Fibroblast of lung (primary cell): ENCODE measurements around the gene ACSF2.

ENCODE experiments used
- EZH2 ChIP-seq: IDR thresholded peaks from 2 replicates; pipeline ENCODE4 v1.5.1; 2012; ENCODE audit warnings: low read length, control low read depth, mild to moderate bottlenecking; ENCODE audit errors: missing control alignments
- TF ChIP-seq, protein P1 (sequence below), 2 donors: IDR thresholded peaks in 1 of 2; conservative IDR thresholded peaks in 1 of 2; 1 replicate in 1 of 2; 2 replicates in 1 of 2; pipeline ENCODE4 v1.5.1; 2011 to 2012; ENCODE audit warnings: low read length in 2 of 2, control low read depth in 1 of 2, inconsistent platforms in 1 of 2, low read depth in 1 of 2, mild to moderate bottlenecking in 1 of 2

DNA sequence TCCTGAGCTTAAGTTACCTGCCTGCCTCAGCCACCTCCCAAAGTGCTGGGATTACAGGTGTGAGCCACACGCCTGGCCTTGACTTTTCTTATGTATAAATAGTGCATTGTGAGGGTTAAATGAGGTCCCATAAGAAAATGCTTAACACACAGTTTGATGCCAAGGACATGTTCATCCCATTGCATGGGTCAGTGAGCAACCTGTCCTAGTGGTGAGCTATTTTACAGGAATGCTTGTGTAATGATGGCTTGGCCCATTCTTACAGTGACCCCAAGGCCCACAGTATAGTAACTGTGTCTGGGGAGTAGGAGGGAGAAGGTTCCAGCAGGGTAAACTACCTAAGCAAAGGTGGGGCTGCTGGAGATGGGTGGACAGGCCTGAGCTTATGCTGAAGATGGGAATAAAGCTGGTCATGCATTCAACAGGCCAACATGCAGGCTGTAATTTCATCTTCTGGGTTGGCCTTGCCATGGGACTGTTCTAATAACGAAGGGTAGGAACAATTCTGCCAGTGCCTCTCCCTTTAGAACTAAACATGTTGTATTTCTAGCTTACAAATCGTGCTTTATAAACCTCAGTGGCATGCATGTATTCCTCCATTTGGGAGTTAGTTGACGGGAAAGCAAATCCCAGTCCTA, 6.2 kb downstream of the ACSF2 start:
- TF ChIP-seq, protein P1, sequence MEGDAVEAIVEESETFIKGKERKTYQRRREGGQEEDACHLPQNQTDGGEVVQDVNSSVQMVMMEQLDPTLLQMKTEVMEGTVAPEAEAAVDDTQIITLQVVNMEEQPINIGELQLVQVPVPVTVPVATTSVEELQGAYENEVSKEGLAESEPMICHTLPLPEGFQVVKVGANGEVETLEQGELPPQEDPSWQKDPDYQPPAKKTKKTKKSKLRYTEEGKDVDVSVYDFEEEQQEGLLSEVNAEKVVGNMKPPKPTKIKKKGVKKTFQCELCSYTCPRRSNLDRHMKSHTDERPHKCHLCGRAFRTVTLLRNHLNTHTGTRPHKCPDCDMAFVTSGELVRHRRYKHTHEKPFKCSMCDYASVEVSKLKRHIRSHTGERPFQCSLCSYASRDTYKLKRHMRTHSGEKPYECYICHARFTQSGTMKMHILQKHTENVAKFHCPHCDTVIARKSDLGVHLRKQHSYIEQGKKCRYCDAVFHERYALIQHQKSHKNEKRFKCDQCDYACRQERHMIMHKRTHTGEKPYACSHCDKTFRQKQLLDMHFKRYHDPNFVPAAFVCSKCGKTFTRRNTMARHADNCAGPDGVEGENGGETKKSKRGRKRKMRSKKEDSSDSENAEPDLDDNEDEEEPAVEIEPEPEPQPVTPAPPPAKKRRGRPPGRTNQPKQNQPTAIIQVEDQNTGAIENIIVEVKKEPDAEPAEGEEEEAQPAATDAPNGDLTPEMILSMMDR (conservative IDR thresholded peaks at IDR 0.05 in 1 of 2, IDR thresholded peaks at IDR 0.05 in 1 of 2; ENCODE audit: low read depth in 1 of 2, low read length in 2 of 2): no peak
- no peak for TF ChIP-seq EZH2
